AG04450 (cell line): ENCODE measurements around the gene ZYG11A. TPM values are rescaled to one million over a fixed set of nuclear protein-coding genes. Genes with fewer than 3 reads are reported as not detected.
A peak's percentile ranks its signal among the peaks of the same experiment; 100 is the strongest.
"Not testable (repeated sequence)": the region's sequence is repeated elsewhere in the genome, so short reads cannot be mapped to it uniquely, and the experiment has no call there.

Experiments used
- CTCF ChIA-PET: fragments of 300-600, 350-600 bp; formaldehyde crosslinking; extraction: SDS; loops from one replicate; lab custom pipeline; 2022; ENCODE audit warnings: antibody characterized with exemption, inconsistent platforms; lab: Charles Lee
- POLR2A ChIA-PET: fragments of 350-600 bp; formaldehyde crosslinking; extraction: SDS; loops from one replicate; lab custom pipeline; 2021; ENCODE audit warnings: antibody characterized with exemption, inconsistent platforms; lab: Yijun Ruan, JAX
- DNase-seq: peaks from one replicate; pipeline ENCODE4 v3.0.0-alpha.2; 2011; ENCODE audit warnings: low read depth, low spot score
- H3K27ac ChIP-seq: one replicate; pipeline ENCODE4 v1.5.1; 2012; ENCODE audit warnings: low read depth, low read length, control low read depth
- H3K27me3 ChIP-seq: one replicate; pipeline ENCODE4 v1.6.0; 2012; ENCODE audit warnings: low read length; ENCODE audit not compliant: control insufficient read depth, insufficient read depth
- H3K4me3 ChIP-seq: 2 replicates; pipeline ENCODE4 v1.5.1; 2011; ENCODE audit warnings: mild to moderate bottlenecking, low read depth, low read length, control low read depth
- H3K9me3 ChIP-seq: 2 replicates; pipeline ENCODE4 v1.5.1; 2012; ENCODE audit warnings: low read length; ENCODE audit not compliant: control insufficient read depth, insufficient read depth
- polyA minus RNA-seq: library from RNA; depleted of rRNA, polyadenylated mRNA; stranded (reverse); fragments of >200 nt; gene quantifications from 2 replicates; pipeline ENCODE4 v1.2.3, GENCODE V29; 2011; rRNA and poly(A)+ RNA removed
- polyA plus RNA-seq: library from polyadenylated mRNA; depleted of rRNA; stranded (reverse); fragments of >200 nt; gene quantifications from 2 replicates; pipeline ENCODE4 v1.2.3, GENCODE V29; 2011; rRNA removed
- TF ChIP-seq, protein P1 (sequence below): IDR thresholded peaks from 2 replicates; pipeline ENCODE4 v1.5.1; 2011; ENCODE audit warnings: low read depth, low read length, control low read depth, inconsistent platforms

The ZYG11A gene
- polyA plus RNA-seq = 1.0 and 1.1 TPM in 2 replicates
- polyA minus RNA-seq = 1.7 and 3.3 TPM in 2 replicates

DNA sequence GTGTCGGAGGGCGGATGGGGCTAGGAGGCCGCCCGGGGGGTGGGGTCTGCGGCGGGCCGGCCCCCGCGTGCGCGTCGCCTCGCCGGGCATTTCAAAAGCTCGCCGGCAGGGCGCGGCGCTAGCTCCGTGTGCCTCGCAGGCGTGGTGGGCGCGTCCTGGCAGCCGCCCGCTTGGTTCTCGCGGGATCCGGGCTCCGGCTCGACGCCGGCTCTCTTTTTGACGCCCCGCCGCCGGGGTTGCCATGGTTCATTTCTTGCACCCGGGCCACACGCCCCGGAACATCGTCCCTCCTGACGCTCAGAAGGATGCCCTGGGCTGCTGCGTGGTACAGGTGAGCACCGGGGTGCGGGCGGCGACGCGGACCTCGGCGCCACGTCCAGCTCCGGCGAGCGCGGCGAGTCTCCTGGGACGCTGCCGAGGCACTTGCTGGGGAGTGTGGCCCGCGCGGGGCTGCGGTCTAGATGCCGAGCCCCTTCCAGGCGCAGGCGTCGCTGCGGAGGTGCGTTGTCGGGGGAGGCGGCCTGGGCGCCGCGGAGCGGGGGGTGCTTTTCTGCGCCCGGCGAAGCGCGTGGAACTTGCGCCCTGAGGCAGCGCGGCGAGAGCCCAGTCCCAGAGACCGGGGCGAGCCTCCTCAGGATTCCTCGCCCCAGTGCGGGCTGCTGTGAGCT is at the start of gene ZYG11A:
ZYG11A (plus strand) TSS at position 118 of the 668 bp plus-strand sequence; CDS start at position 242, 124 bp downstream.
- Histone ChIP-seq H3K27me3 (no peaks in the 10 kb centered on the region), H3K9me3 (no peaks in the 10 kb centered on the region), H3K27ac (no peak within 1 kb of the TSS), H3K4me3 (peak within 1 kb of the TSS; percentile 70)
- peak; percentile 51 for DNase-seq
- ChIA-PET CTCF (interaction anchor here (0.7 to 1.8 kb wide), 4 partner anchors 10 to 344 kb away, joined by 3 to 6 read pairs (median 4); no protein-coding TSS in a partner anchor), POLR2A (interaction anchor here (0.5 to 1.0 kb wide), 6 partner anchors 66 to 1877 kb away, joined by 3 to 6 read pairs (median 3); partner anchors contain the start of gene MAGOH)
- TF ChIP-seq, protein P1, sequence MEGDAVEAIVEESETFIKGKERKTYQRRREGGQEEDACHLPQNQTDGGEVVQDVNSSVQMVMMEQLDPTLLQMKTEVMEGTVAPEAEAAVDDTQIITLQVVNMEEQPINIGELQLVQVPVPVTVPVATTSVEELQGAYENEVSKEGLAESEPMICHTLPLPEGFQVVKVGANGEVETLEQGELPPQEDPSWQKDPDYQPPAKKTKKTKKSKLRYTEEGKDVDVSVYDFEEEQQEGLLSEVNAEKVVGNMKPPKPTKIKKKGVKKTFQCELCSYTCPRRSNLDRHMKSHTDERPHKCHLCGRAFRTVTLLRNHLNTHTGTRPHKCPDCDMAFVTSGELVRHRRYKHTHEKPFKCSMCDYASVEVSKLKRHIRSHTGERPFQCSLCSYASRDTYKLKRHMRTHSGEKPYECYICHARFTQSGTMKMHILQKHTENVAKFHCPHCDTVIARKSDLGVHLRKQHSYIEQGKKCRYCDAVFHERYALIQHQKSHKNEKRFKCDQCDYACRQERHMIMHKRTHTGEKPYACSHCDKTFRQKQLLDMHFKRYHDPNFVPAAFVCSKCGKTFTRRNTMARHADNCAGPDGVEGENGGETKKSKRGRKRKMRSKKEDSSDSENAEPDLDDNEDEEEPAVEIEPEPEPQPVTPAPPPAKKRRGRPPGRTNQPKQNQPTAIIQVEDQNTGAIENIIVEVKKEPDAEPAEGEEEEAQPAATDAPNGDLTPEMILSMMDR = peak; percentile 35

DNA sequence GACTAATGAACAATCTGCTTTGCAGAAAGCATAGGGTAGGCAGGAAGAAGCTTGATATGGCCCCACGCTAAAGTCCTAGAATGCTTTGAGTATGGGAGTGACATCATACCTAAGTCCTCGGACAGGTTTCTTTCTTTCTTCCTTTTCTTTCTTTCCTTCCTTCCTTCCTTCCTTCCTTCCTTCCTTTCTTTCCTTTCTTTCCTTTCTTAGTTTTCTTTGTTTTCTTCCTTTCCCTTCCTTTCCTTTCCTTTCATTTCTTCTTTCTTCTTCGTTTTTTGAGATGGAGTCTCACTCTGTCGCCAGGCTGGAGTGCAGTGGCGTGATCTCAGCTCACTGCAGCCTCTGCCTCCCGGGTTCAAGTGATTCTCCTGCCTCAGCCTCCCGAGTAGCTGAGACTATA is 48.8 kb upstream of the ZYG11A start:
- H3K27ac ChIP-seq, H3K27me3 ChIP-seq, DNase-seq, CTCF ChIA-PET, H3K4me3 ChIP-seq, POLR2A ChIA-PET, H3K9me3 ChIP-seq: not testable (repeated sequence)

DNA sequence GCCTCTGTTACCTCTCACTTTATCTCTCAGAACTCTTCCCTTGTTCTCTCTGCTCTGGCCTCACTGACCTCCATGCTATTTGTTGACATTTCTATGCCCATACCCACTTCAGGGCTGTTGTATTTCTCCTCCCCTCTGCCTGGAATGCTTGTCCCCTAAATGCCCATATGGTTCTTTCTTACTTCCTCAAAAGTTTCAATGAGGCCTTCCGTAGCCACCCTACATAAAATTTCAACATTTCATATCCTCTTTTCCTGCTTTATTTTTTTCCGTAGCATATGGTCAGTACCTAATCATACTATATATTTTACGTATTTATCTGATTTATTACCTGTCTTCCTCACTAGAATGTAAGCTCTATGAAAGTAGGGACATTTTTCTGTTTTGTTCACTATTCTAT is 47.1 kb upstream of the ZYG11A start:
- Histone ChIP-seq H3K9me3 (no peaks in the 10 kb centered on the region), H3K27me3 (no peaks in the 10 kb centered on the region), H3K4me3 (no peak overlapping the region), H3K27ac (no peak overlapping the region)
- DNase-seq = no peak
- ChIA-PET POLR2A (no interaction called here), CTCF (no interaction called here)
- TF ChIP-seq, protein P1 = no peak

DNA sequence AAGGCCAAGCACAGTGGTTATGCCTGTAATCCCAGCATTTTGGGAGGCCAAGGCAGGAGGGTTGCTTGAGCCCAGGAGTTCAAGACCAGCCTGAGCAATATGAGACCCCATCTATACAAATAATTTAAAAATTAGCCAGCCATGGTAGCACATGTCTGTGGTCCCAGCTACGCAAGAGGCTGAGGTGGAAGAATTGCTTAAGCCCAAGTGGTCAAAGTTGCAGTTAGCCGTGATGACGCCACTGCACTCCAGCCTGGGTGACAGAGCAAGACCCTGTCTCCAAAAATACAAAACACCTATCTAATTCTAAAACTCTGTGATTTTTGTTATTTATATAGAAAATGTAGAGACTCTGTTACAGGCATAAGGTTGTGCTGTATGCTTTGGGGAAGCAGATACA is 44.2 kb upstream of the ZYG11A start:
- no peak overlapping the region for H3K27ac ChIP-seq
- no peaks in the 10 kb centered on the region for H3K27me3 ChIP-seq
- ChIA-PET POLR2A (no interaction called here), CTCF (no interaction called here)
- H3K4me3 ChIP-seq = no peak overlapping the region
- DNase-seq = no peak
- TF ChIP-seq, protein P1 = no peak
- no peaks in the 10 kb centered on the region for H3K9me3 ChIP-seq

DNA sequence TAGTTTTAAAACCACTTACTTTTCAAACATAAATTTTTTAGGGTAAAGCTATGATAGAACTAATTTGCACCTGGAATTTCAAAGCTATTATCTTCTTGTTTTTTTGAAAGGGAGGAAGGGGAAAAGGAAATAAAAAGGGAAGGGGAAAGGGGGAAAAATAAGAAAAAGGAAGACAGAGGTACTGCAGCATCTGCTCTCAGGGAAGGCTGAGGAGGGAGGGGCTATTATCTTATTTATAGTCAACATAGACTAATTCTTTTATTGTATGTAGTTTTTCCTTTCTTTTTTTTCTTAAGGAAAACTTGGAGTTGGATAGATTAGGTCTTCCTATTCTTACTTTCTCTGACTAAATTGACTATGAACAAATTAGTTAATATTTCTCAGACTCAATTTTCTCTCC is 41.5 kb upstream of the ZYG11A start:
- CTCF ChIA-PET = interaction anchor here (1.1 kb wide), 1 partner anchor 25 kb away, joined by 4 read pairs; no protein-coding TSS in a partner anchor
- no peaks in the 10 kb centered on the region for H3K27me3 ChIP-seq

DNA sequence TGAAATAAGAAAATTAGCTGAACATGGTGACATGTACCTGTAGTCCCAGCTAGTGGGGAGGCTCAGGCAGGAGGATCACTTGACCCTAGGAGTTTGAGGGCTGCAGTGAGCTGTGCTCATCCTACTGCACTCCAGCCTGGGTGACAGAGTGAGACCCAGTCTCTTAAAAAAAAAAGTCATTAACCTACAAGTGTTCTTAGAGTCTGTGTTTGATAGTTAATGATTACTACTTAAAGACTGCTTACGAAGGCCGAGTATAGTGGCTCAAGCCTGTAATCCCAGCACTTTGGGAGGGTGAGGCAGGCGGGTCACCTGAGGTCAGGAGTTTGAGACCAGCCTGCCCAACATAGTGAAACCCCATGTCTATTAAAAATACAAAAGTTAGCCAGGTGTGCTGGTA is 38.5 kb upstream of the ZYG11A start:
- H3K27me3 ChIP-seq, H3K9me3 ChIP-seq, DNase-seq, H3K4me3 ChIP-seq, H3K27ac ChIP-seq, CTCF ChIA-PET: not testable (repeated sequence)
- POLR2A ChIA-PET = interaction anchor here (0.7 kb wide), 1 partner anchor 30 kb away, joined by 6 read pairs; no protein-coding TSS in a partner anchor

More for the DNA sequence above, 41.5 kb upstream of the ZYG11A start:
- Histone ChIP-seq H3K9me3 (no peaks in the 10 kb centered on the region), H3K4me3 (no peak overlapping the region), H3K27ac (no peak overlapping the region)
- POLR2A ChIA-PET = no interaction called here
- TF ChIP-seq, protein P1 = no peak
- DNase-seq = no peak
